NCI-H1092 (cell line): Measurements from ENCODE around the gene ZNF14.
A peak's percentile ranks its signal among the peaks of the same experiment; 100 is the strongest.
"Not testable (repeated sequence)": the region's sequence is repeated elsewhere in the genome, so short reads cannot be mapped to it uniquely, and the experiment has no call there.

Experiments used
- DNase-seq: peaks from one replicate; lab custom pipeline; 2025; lab: John Stamatoyannopoulos, UW

ZNF14 gene

DNA sequence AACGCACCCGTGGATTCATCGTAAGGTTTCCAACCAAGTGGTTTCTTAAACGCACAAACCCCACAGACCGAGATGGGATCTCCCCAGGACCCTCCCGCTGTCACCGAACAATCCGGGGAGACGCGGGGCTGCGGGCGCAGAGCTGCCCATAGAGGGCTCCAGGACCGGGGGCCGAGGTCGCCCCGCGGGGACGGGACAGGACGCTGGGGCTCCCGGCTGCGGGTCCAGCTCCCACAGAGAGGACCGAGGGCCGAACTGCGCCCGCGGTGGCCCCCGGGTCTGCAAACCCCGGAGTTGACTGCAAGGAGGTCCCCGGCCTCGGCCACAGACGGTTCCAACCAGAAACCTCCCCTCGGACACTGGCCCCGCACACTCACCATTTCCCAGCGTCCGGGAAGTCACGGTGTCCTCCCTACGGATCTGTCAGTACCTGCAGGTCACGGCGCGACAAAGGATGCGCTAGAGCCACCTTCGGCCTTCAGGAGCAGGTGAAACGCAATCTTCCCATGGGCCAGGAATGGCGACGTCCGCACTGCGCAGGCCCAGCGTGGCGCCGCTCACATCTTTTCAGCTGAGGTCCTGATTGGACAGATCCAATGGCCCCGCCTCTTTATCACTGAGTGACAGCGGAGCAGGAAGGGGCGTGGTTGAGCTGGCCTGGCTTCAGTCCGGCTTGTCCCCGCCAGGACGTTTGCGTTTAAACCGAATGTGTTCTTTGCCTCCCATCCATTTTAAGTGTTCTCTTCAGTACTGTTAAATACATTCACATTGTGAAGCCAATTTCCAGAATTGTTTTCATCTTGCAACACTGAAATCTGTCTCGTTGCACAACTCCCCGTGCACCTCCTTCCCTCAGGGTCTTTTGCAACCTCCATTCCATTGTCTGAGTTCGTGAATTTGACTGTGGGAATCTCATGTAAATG, at the start of gene ZNF14:
Gene ZNF14, minus strand, starts transcription at position 534 of the 923 bp plus-strand sequence. Its CDS starts 154 bp downstream, at position 380.
- peak; percentile 91 for DNase-seq

GRCh38 chr19:19781791-19782190, 48.9 kb upstream of the ZNF14 start:
- DNase-seq, result peak; percentile 68

DNA sequence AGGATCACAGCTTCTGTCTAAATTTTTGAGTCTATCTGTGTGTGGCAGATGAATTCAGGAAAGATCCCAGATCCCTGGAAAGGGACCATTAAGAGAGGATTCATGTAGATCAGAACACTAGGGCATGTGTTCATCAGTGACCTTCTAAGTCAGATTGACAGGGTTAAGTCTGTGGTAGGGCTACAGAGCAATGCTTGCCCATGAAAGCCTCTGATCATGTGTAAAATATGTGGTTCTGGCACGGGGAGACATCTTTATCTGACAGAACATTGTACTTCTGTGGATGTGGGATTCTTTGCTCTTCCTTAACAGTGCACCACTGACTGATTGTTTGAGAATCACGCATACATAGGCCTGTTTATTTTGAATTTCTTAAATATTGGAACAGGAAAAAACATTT, 45.8 kb upstream of the ZNF14 start:
- no peak for DNase-seq

DNA sequence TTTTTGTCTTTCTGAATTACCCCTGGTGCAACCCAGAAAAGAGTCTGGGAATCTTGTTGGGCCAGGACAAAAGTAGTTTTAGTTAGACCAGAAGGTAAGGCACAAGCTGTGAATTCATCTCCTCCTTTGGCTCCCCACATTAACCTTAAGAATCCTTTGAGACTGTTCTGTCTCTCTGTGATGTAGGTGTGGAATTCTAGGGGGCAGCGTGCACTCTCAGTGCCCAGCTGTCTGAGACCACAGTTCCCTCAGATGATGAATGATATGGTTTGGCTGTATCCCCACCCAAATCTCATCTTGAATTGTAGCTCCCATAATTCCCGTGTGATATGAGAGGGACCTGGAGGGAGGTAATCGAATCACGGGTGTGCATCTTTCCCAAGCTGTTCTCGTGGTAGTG, 44.8 kb upstream of the ZNF14 start:
- no peak for DNase-seq

DNA sequence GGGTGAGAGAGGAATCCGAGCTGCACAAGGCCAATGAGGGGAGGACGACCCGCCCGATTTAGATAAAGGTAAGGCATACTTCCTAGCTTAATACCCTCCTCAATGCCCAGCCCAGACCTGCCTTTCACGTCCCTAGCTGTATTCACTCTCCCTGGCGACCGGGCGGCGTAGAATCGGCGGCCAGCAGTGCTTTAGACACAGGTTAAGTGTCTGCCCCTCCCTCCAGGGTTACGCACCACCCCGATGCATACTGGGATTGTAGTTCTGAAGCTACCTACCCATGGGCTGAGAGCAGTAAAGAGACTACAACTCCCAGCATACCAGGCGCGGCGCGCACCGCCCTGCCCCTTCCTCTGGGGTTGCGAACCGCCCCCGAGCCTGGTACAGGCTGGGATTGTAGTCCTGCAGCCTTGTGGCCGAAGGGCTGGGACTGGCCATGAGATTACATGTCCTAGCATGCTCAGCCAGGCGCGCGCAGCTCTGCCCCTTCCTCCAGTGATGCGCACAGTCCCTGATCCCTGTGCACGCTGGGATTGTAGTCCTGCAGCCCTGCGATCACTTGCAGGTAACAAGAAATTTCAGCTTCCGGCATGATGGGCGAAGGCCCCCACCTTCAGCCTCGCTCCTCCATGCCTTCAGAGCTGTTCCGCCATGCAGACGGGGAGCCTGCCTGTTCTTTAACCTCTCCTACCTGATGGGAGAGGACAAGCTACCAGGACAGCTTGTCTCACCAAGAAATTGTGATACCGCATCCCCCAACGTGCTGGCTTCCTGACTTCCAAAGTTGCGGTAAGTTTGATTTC, 43.5 kb upstream of the ZNF14 start:
- peak; percentile 90 for DNase-seq

GRCh38 chr19:19775891-19776205, 42.9 kb upstream of the ZNF14 start:
- no peak for DNase-seq

GRCh38 chr19:19774354-19775033, 41.6 kb upstream of the ZNF14 start:
- DNase-seq, result no peak

- DNase-seq, result not testable (repeated sequence)
Observed at GRCh38 chr19:19771963-19772362, 39.1 kb upstream of the ZNF14 start.

GRCh38 chr19:19769971-19770370, 37.1 kb upstream of the ZNF14 start:
- DNase-seq, result not testable (repeated sequence)

DNA sequence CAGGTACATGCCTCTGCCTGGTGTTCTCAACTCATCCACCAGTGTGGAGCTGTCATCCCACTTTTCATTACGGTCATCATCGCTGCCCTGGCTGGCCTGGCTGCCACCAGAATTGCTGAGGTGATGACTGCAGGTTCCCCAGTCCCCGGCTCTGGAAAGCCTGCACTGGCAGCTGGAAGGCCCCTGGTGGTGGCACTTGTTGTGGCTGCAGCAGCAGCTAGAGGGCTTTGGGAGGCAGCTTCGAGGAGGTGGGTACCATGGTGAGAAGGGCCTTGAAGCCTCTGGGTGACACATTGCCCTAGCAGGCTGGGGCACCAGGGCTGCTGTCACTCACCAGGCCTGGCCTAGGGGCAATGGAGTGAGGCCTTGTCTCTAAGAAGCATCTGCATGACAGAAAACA, 25.3 kb upstream of the ZNF14 start:
- no peak for DNase-seq

DNA sequence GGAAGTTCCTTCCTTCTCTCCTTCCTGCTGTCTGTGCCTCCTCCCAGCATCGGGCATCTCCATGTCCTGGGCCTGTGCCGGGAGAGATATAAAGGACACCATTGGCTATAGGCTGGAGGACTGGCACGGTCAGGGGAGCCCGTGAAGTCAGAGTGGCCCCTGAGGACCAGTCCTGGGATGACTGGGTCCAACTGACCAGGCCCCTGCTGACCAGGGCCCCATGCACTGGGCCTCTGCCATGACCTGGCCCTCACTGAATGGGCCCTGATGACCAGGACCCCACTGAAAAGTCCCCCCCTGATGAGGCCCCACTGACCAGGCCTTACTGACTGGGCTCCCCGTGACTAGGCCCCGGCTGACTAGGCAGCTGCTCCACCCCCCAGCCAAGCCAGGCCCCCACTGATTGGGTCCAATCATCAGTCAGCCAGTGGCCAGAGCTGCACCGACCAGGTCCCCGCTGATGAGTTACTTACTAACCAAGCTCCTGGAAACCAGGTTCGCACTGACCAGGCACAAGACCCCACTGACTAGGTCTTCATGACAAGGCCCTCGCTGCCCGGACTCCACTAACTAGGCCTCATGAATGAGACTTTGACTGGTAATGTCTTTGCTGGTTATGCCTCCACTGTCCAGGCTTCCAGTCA, 20.0 kb upstream of the ZNF14 start:
- no peak for DNase-seq

- DNase-seq, result no peak
Observed at GRCh38 chr19:19751846-19752245, 18.9 kb upstream of the ZNF14 start.

GRCh38 chr19:19750842-19751790, 18.2 kb upstream of the ZNF14 start:
- DNase-seq, result no peak

GRCh38 chr19:19749908-19750841, 17.3 kb upstream of the ZNF14 start:
- no peak for DNase-seq

DNA sequence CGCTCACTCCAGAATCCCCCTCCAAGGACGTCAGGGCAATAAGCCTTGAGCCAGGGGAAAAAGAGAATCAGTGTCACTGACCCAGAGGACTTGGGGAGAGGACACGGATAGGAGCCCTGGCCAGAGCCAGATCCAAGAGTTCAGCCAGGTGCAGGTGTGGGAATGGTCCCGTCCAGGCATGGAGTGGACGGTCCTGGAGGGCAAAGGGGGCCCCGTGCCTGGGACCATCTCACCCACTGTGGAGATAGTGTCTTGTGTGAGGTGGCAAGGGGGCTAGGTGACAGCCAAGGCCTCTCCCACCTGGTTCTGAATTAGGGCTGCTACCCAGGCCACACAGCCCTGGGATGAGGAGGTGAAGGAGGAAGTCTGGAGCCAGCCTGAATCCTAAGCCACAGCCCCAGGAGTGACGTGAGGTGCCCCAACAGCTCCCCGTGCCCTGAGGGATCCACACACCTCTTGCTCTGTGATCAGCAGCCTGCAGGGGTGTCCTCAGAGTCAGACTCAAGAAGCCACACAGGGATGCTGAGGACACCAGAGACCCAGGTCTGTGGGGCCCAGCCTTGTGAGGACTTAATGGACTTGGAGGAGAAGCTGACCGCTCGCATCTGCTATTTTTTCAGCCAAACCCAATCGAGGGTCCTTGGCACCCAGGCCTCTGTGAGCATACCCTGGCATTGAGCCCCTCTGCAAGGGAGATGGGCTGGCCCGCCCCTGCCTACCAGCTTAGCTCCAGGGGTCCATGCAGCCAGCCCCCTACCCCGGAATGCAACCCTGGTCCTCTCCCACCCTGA, 16.4 kb upstream of the ZNF14 start:
- no peak for DNase-seq

GRCh38 chr19:19748249-19748938, 15.5 kb upstream of the ZNF14 start:
- DNase-seq, result no peak

DNA sequence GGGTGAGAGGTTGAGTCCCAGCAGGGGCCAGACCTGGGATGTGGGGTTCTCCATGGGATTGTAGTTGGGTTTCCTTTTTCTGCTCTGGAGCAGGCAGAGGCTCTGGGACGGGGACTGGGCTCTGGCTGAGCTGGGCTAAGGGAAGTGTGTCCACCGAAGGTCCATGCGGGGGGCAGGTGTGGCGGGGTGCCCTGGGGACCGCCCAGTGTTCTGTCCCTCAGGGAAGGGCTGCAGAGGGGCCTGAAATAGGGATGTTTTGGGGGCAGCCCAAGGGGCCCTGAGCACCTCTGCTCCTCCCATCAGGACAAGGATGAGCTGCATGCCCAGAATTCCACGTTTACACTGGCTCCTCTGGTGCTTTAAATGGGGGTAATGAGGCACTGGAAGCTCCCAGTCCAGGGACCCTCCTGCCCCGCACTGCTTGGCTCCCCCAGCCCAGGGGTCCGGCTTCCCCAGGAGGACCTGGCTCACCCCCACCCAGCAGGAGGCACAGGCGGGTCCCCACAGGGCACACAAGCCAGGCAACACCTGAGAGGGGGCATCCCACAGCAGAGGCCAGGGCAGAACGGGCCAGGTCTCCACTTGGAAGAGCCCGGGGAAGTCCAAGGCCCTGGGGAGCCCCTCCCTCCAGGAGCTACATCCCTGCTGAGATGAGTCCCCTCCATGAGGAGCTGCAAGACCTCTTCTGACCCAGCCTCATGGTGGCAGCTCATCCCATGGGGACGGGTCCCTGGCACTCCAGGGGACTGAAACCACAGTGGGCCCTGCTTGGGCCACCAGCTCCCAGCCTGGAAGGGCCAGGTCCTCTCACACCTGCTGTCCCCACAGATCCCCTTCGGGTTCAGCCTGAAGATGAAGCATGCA, 14.7 kb upstream of the ZNF14 start:
- DNase-seq, result no peak
